Kidney glomerular epithelial cell (primary cell): ENCODE measurements around the gene EMC6.

Experiments
- DNase-seq: peaks from one replicate; lab custom pipeline; 2025; lab: John Stamatoyannopoulos, UW

EMC6 gene

GRCh38 chr17:3656353-3656752 lies 12.3 kb upstream of the EMC6 start:
- no peak for DNase-seq

- no peak for DNase-seq
Measured at GRCh38 chr17:3656755-3657587, 11.6 kb upstream of the EMC6 start.

- no peak for DNase-seq
Measured at GRCh38 chr17:3657588-3657869, 11.1 kb upstream of the EMC6 start.

GRCh38 chr17:3657874-3658783 lies 10.5 kb upstream of the EMC6 start:
- DNase-seq, result no peak

GRCh38 chr17:3658784-3659449 lies 9.7 kb upstream of the EMC6 start:
- no peak for DNase-seq

- DNase-seq, result peak; percentile 9
Measured at GRCh38 chr17:3659541-3660111, 9.0 kb upstream of the EMC6 start.

- DNase-seq, result no peak
Measured at GRCh38 chr17:3660311-3660891, 8.2 kb upstream of the EMC6 start.

GRCh38 chr17:3663102-3664011 lies 5.3 kb upstream of the EMC6 start:
- DNase-seq, result no peak

- DNase-seq, result no peak
Measured at GRCh38 chr17:3665834-3666233, 2.8 kb upstream of the EMC6 start.

- DNase-seq, result no peak
Measured at GRCh38 chr17:3666516-3666915, 2.1 kb upstream of the EMC6 start.

GRCh38 chr17:3667366-3668278 lies 990 bp upstream of the EMC6 start:
- peak; percentile 79 for DNase-seq

GRCh38 chr17:3669085-3669347 lies 404 bp downstream of the EMC6 start:
- DNase-seq, result no peak

GRCh38 chr17:3669548-3669947 lies 936 bp downstream of the EMC6 start:
- no peak for DNase-seq

GRCh38 chr17:3672571-3672970 lies 4.0 kb downstream of the EMC6 start:
- DNase-seq, result no peak

- DNase-seq, result no peak
Measured at GRCh38 chr17:3675886-3676285, 7.3 kb downstream of the EMC6 start.

- DNase-seq, result no peak
Measured at GRCh38 chr17:3678095-3678820, 9.6 kb downstream of the EMC6 start.

- DNase-seq, result no peak
Measured at GRCh38 chr17:3678821-3679530, 10.4 kb downstream of the EMC6 start.

GRCh38 chr17:3679531-3680126 lies 11.0 kb downstream of the EMC6 start:
- DNase-seq, result no peak
